Heart left ventricle (tissue), 13 donors: ENCODE measurements around the gene DGKB.

Source experiments
- POLR2A ChIP-seq, 2 donors: fragments of 450-650 bp; IDR thresholded peaks; one replicate each; pipeline ENCODE4 v1.6.1; 2017; ENCODE audit warnings: antibody characterized with exemption in 2 of 2, mild to moderate bottlenecking in 2 of 2, moderate library complexity in 2 of 2
- TF ChIP-seq, protein P1 (sequence below), 12 donors: fragments of 200-600 bp; sonication (generic) in 4 of 12; IDR thresholded peaks; one replicate each; pipeline versions ENCODE4 v1.5.0 to v1.8.0; 2018 to 2022; ENCODE audit warnings: antibody characterized with exemption in 12 of 12, mild to moderate bottlenecking in 5 of 12
- donor health status: ischemic (EF 13 %, LVEDD 7.1; RV severe dilation, severe dysfunction).
- donor health status: DM: no; HTN: yes; CAD: no.
- donor health status: DM: no; HTN: no; CAD: no.
- donor health status: ischemic (EF 25% LVEDD 6.9; RV normal size, moderate dysfunction).
- donor health status: ischemic (EF 25% LVEDD 5.7; RV mildly dilated, moderate dysfunction).
- donor health status: ischemic (EF 35%, LVEDD 5.7; RV mildly dilated, moderate dysfunction).
- donor health status: nonischemic (EF 11% LVEDD 7.7; RV severe dilation, severe dysfunction).
- donor health status: DM: yes; HTN: yes; CAD: no.
- donor health status: PGD.
- donor health status: ischemic (EF 29% LVEDD 5.4; RV normal size, mild dysfunction).
- donor health status: nonischemic (EF 23%, LVEDD 6.1; RV moderate dilation, normal function).

GRCh38 chr7:14934839-14935238, 32.3 kb upstream of the DGKB start:
- TF ChIP-seq, protein P1, sequence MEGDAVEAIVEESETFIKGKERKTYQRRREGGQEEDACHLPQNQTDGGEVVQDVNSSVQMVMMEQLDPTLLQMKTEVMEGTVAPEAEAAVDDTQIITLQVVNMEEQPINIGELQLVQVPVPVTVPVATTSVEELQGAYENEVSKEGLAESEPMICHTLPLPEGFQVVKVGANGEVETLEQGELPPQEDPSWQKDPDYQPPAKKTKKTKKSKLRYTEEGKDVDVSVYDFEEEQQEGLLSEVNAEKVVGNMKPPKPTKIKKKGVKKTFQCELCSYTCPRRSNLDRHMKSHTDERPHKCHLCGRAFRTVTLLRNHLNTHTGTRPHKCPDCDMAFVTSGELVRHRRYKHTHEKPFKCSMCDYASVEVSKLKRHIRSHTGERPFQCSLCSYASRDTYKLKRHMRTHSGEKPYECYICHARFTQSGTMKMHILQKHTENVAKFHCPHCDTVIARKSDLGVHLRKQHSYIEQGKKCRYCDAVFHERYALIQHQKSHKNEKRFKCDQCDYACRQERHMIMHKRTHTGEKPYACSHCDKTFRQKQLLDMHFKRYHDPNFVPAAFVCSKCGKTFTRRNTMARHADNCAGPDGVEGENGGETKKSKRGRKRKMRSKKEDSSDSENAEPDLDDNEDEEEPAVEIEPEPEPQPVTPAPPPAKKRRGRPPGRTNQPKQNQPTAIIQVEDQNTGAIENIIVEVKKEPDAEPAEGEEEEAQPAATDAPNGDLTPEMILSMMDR (IDR thresholded peaks at IDR 0.05), result no peak
- TF ChIP-seq POLR2A (IDR thresholded peaks at IDR 0.05), result no peak
